GM19455 (cell line): ENCODE results near the gene TP53AIP1.

ENCODE experiments used
- ATAC-seq: cut with Tn5 transposase; IDR thresholded peaks from one replicate; pipeline ENCODE4 v1.9.1; 2021; ENCODE audit not compliant: unreplicated experiment

The TP53AIP1 gene

GRCh38 chr11:128892866-128893565, 49.7 kb downstream of the TP53AIP1 start:
- ATAC-seq = no peak

GRCh38 chr11:128891913-128892398, 50.7 kb downstream of the TP53AIP1 start:
- ATAC-seq = no peak

GRCh38 chr11:128890543-128891368, 51.9 kb downstream of the TP53AIP1 start, which contains the start of gene KCNJ5:
Gene KCNJ5, plus strand, starts transcription at chr11:128891356. Its CDS starts 19,918 bp downstream, at chr11:128911274.
- ATAC-seq = no peak

GRCh38 chr11:128890216-128890542, 52.5 kb downstream of the TP53AIP1 start:
- no peak for ATAC-seq

- ATAC-seq = no peak
Measured at GRCh38 chr11:128889657-128890213, 52.9 kb downstream of the TP53AIP1 start.

GRCh38 chr11:128888034-128888985, 54.4 kb downstream of the TP53AIP1 start:
- ATAC-seq = no peak

GRCh38 chr11:128886406-128887124, 56.1 kb downstream of the TP53AIP1 start:
- no peak for ATAC-seq
